Measurements from ENCODE around the gene CMSS1. TPM values are rescaled to one million over a fixed set of nuclear protein-coding genes. Genes with fewer than 3 reads are reported as not detected.

CMSS1 gene
- total RNA-seq, 6 experiments from 2014 or later: 10.1 to 14.6 (median 11.6) TPM

DNA sequence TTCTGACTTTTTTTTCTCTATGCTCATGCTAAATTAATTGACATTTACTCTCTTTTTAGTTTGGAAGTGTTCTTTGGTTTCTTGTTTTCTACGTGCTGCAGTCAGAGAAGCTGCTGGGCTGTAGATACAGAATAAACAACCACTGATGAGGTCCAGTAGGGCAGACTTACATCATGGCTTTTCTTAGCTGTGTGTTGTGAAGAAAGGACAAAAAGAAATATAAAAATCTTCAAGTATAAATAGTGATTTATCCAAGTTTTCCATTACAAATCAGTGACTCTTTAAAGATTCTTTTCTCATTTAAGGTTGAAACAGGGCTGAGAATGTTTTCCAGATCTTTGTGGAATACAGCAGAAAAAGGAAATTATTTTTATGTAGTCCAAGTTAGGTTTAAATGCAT, 122.2 kb downstream of the CMSS1 start:
- intact Hi-C loops (cut with DNase I): no loop called here
- Histone ChIP-seq H3K27me3 (no peaks in the 10 kb centered on the region), H3K36me3 (no peaks in the 10 kb centered on the region), H3K27ac (peak overlapping the region in 1 of 3 donors; percentile 2), H3K9me3 (no peaks in the 10 kb centered on the region), H3K4me3 (no peak overlapping the region), H3K4me1 (peaks cover 0 to 10% (median 0%) of the 10 kb centered on the region in 4 donors)
- 80% methylated on average over 1 of the region's 1 CpG for WGBS (ENCODE audit: insufficient coverage, low coverage, low lambda C conversion rate, missing lambda C conversion rate)
- ATAC-seq (no peak), DNase-seq (no peak)
- TF ChIP-seq POLR2A (IDR thresholded peaks at IDR 0.05): no peak
- TF ChIP-seq, protein P1, sequence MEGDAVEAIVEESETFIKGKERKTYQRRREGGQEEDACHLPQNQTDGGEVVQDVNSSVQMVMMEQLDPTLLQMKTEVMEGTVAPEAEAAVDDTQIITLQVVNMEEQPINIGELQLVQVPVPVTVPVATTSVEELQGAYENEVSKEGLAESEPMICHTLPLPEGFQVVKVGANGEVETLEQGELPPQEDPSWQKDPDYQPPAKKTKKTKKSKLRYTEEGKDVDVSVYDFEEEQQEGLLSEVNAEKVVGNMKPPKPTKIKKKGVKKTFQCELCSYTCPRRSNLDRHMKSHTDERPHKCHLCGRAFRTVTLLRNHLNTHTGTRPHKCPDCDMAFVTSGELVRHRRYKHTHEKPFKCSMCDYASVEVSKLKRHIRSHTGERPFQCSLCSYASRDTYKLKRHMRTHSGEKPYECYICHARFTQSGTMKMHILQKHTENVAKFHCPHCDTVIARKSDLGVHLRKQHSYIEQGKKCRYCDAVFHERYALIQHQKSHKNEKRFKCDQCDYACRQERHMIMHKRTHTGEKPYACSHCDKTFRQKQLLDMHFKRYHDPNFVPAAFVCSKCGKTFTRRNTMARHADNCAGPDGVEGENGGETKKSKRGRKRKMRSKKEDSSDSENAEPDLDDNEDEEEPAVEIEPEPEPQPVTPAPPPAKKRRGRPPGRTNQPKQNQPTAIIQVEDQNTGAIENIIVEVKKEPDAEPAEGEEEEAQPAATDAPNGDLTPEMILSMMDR (IDR thresholded peaks at IDR 0.05): no peak

GRCh38 chr3:99940350-99940749, 122.7 kb downstream of the CMSS1 start:
- TF ChIP-seq, protein P1 (IDR thresholded peaks at IDR 0.05): no peak
- no peak for TF ChIP-seq POLR2A (IDR thresholded peaks at IDR 0.05)
- no peak for ATAC-seq
- WGBS (ENCODE audit: insufficient coverage, low coverage, low lambda C conversion rate, missing lambda C conversion rate): 66% methylated on average over 2 of the region's 2 CpGs
- H3K4me1 ChIP-seq: peaks cover 0 to 5% (median 0%) of the 10 kb centered on the region in 4 donors
- no peaks in the 10 kb centered on the region for H3K36me3 ChIP-seq
- H3K27ac ChIP-seq: peak overlapping the region in 1 of 3 donors; percentile 2
- no peak overlapping the region for H3K4me3 ChIP-seq
- no peaks in the 10 kb centered on the region for H3K9me3 ChIP-seq
- DNase-seq: no peak
- no peaks in the 10 kb centered on the region for H3K27me3 ChIP-seq
- intact Hi-C loops (cut with DNase I): no loop called here

DNA sequence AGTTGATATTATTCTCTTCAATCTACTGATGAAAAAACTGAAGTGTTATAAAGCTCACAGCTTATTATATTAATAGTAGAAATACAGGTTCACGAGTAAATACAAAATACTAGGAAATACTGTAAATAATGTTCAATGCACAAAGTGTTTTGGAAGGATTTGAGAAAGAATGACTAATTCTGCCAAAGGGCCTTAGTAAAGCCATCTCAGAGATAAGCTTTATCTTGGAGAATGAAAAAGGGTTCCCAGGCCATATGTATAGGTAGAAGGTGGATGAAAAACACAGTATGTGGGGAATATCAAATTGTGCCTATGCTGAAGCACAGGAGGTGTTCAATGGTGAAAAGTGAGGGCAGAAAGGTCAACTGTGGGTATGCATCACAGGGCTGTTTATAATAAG, 123.5 kb downstream of the CMSS1 start:
- no peak overlapping the region for H3K27ac ChIP-seq
- WGBS (ENCODE audit: insufficient coverage, low coverage, low lambda C conversion rate, missing lambda C conversion rate): 93% methylated on average over 1 of the region's 1 CpG
- H3K27me3 ChIP-seq: no peaks in the 10 kb centered on the region
- no peak for ATAC-seq
- no peak overlapping the region for H3K4me3 ChIP-seq
- no peak for TF ChIP-seq POLR2A (IDR thresholded peaks at IDR 0.05)
- TF ChIP-seq, protein P1 (IDR thresholded peaks at IDR 0.05): no peak
- no peaks in the 10 kb centered on the region for H3K9me3 ChIP-seq
- intact Hi-C loops (cut with DNase I): no loop called here
- DNase-seq: no peak
- no peaks in the 10 kb centered on the region for H3K36me3 ChIP-seq
- H3K4me1 ChIP-seq: no peaks in the 10 kb centered on the region

- intact Hi-C loops (cut with DNase I): no loop called here
- no peak overlapping the region for H3K27ac ChIP-seq
- ATAC-seq (no peak), DNase-seq (no peak)
- 90% methylated on average over 2 of the region's 4 CpGs for whole genome bisulfite sequencing (ENCODE audit: insufficient coverage, low coverage, low lambda C conversion rate, missing lambda C conversion rate)
- H3K36me3 ChIP-seq: no peaks in the 10 kb centered on the region
- no peaks in the 10 kb centered on the region for H3K4me1 ChIP-seq
- H3K9me3 ChIP-seq: no peaks in the 10 kb centered on the region
- no peaks in the 10 kb centered on the region for H3K27me3 ChIP-seq
- TF ChIP-seq, protein P1 (IDR thresholded peaks at IDR 0.05): no peak
- no peak for TF ChIP-seq POLR2A (IDR thresholded peaks at IDR 0.05)
- H3K4me3 ChIP-seq: no peak overlapping the region
Measured at GRCh38 chr3:99943931-99944761, 126.5 kb downstream of the CMSS1 start.

Measured in right lobe of liver (tissue), 6 donors.